NCI-H82 (cell line): ENCODE results near the gene CBLC.
"Not testable (repeated sequence)": the region's sequence is repeated elsewhere in the genome, so short reads cannot be mapped to it uniquely, and the experiment has no call there.

Source experiments
- DNase-seq: peaks from one replicate; lab custom pipeline; 2025; lab: John Stamatoyannopoulos, UW

CBLC gene

DNA sequence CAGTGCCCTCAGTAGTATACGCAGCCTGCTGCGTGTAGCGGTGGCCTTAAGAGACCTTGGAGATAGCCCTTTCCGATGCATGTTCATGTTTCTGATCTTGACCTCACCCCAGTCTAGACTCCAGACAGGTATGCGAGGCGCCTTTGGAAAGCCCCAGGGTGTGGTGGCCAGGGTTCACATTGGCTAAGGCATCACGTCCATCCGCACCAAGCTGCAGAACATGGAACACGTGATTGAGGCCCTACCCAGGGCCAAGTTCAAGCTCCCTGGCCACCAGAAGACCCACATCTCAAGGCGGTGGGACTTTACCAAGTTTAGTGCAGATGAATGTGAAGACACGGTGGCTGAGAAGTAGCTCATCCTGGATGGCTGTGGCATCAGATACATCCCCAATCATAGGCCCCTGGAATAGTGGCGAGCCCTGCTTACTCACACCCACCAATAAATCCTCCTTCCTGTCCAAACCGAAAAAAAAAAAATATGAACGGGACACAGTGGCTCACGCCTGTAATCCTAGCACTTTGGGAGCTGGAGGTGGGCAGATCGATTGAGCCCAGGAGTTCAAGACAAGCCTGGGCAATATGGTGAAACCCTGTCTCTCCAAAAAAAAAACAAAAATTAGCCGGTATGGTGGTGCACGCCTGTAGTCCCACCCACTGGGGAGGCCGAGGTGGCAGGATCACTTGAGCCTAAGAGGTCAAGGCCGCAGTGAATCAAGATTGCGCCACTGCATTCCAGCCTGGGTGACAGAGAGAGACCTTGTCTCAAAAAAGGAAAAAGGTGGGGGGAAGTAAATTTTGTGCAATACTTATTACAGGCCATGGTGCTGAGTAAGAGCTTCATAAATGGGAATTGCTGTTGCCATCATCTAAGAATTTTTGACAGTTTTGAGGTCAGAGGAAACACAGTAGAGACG is 12.4 kb upstream of the CBLC start:
- DNase-seq: no peak

- DNase-seq: no peak
Observed at GRCh38 chr19:44765949-44766335, 11.7 kb upstream of the CBLC start.

DNA sequence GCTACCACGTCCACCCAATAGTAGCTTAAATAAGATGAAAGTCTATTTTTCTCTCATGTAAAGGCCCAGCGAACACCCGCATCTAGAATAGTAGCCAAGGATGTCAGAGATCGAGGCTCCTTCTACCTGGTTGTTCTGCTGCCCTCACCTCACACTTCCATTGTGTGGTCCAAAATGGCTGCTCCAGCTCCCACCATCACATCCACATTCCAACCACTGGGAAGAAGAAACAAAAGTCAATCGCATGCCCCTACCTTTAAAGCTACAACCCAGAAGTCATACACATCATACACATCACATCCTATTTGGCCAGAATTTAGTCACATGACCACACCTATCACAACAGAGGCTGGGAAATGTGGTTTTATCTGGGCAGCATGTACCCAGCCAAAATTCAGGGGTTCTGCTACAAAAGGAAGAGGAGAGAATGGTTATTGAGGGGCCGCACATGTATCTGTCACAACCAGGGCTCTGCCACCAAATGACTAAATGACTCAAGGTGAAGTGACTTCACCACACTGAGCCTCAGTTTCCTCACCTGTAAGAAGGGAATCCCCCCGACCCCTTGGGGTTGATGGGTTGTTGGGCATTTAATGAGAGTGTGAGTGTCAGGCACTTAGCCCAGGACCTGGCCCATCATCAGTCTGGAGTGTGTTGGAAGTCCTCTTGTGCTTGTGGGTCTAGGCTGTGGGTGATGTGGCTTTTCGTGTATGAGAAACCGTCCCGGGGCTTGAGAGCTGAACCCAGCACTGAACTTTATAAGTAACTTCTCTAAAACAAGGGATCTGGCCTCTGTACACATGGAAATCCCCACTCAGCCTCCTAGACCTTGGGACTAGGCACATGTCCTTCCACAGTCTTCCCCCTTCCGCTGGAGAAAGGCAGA is 10.2 kb upstream of the CBLC start:
- no peak for DNase-seq

DNA sequence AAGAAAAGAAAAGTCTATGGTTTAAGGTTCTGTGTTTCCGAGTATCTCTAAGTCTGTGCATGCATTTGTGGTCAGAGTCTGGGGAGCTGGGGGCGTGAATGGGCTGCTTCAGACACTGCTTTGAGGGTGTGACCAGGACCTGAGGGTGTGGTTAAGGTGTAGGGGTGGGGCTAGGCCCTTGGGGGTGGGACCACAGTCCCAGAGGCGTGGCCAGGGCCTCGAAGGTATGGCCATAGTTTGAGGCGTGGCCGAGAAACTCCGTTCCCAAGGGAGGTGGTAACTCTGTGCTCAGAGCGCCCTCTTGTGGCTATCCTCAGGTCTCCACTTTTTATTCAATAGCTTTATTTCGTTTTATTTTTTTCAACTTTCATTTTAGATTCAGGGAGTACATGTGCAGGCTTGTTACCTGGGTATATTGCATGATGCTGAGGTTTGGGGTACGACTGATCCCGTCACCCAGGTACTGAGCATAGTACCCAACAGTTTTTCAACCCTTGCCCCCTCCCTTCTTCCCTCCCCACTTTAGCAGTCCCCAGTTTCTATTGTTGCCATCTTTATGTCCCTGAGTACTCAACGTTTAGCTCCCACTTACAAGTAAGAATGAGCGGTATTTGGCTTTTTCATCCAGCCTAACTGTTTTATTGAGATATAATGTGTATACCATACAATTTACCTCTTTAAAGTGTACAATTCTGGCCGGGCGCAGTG is 7.0 kb upstream of the CBLC start:
- DNase-seq: peak; percentile 98

- not testable (repeated sequence) for DNase-seq
Observed at GRCh38 chr19:44772144-44772543, 5.5 kb upstream of the CBLC start.

- no peak for DNase-seq
Observed at GRCh38 chr19:44772959-44773358, 4.7 kb upstream of the CBLC start.

GRCh38 chr19:44775676-44776240 is 1.9 kb upstream of the CBLC start:
- no peak for DNase-seq

DNA sequence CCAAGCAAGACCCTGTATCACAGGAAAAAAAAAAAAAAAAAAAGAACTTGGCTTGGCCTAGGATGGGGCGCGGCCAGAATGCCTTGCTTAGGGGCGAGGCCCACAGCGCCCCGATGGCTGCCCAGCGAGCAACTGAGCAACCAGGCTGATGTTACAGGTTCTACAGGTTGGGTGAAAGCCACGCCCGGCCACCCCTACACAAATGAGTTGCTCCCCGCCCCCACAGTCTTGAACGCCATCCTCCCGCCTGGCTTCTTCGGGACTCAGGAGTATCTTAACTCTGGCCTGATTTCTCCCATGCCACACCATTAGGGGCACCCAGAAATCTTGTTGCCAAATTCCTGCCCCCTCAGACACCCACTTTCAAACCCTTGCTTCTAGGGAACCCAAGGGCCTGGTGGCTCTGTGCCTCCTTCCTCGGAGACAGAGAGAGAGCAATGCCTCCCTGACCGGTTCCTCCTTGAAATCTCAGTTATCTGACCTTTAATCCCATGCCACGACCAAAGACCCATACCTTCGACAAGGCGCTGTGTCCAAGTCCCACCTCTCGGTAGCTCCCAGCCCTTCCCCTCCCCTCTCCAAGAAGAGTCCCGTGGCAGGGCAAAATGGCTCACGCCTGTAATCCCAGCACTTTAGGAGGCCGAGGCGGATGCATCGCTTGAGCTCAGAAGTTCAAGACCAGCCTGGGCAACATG is 1.1 kb upstream of the CBLC start:
- no peak for DNase-seq

- DNase-seq: no peak
Observed at GRCh38 chr19:44779150-44779549, 1.5 kb downstream of the CBLC start.

DNA sequence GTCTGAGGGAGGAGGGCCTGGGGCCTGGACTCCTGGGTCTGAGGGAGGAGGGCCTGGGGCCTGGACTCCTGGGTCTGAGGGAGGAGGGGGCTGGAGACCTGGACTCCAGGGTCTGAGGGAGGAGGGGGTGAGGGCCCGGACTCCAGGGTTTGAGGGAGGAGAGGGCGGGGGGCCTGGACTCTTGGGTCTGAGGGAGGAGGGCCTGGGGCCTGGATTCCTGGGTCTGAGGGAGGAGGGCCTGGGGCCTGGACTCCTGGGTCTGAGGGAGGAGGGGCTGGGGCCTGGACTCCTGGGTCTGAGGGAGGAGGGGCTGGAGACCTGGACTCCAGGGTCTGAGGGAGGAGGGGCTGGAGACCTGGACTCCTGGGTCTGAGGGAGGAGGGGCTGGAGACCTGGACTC is 4.0 kb downstream of the CBLC start:
- DNase-seq: not testable (repeated sequence)

DNA sequence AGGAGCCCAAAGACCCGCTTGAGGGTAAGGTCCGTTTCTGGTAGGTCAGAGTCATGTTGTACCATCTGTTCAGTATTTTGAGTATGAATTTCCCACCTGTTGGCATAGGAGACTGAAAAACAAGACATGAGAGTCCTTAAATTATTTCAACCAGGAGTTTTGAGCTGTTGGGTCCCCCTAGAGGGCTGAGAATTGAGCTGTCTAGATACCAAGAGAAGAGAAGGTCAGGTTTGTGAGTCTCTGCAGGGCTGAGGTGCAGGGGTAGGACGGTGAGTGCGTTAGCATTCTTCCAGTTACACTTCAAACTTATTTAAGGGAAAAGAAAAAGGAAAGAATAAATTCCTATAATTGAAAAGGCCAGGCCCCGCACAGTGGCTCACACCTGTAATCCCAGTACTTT is 5.0 kb downstream of the CBLC start:
- no peak for DNase-seq

GRCh38 chr19:44783545-44783944 is 5.9 kb downstream of the CBLC start:
- DNase-seq: no peak

DNA sequence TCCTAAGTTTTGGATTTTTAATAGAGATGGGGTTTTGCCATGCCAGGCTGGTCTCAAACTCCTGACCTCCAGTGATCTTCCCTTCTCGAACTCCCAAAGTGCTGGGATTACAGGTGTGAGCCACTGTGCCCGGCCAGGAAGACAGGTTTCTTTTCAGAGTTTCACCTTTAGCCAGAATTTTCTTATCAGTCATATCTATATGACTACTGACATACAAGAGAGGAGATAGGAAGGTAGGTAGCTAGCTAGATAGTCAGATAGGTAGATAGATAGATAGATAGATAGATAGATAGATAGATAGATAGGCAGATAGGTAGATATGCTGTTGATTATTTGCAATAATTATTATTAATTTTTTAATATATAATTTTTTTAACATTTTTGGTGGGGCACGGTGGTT is 7.6 kb downstream of the CBLC start:
- no peak for DNase-seq

DNA sequence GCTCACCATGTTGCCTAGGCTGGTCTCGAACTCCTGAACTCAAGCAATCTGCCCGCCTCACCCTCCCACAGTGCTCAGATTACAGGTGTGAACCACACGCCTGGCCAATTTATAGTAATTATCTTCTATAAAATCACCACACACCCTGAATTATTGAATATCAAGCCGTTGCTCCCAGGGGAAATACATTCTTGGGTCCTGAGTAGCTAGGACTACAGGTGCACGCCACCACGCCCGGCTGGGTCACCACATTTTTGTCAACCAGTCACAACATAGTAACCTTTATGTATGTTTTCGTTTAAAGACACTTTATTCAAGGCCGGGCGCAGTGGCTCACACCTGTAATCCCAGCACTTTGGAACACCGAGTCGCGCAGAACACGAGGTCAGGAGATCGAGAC is 8.3 kb downstream of the CBLC start:
- DNase-seq: no peak

- DNase-seq: no peak
Observed at GRCh38 chr19:44788971-44789370, 11.3 kb downstream of the CBLC start.

DNA sequence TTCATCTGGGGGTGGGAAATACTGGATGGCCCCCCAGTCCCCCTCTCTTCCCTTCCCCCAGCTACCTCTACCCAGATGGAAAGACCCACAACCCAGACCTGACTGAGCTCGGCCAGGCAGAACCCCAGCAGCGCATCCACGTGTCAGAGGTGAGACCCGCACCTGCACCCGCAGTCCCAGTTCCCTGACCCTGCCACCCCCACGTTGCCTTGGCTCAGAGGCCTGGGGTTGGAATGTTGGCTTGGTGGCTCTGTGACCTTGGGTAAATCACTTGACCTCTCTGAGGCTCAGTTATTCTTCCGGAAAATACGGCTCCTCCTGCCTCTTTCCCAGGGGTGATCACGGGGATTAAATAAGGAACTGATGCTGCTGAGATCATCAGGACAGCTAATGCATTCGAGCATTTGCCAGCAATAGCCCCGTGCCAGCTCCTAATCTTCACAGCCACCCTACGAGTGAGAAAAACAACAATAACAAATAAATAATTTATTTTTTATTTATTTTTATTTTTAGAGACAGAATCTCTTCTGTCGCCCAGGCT is 12.3 kb downstream of the CBLC start:
- DNase-seq: no peak

DNA sequence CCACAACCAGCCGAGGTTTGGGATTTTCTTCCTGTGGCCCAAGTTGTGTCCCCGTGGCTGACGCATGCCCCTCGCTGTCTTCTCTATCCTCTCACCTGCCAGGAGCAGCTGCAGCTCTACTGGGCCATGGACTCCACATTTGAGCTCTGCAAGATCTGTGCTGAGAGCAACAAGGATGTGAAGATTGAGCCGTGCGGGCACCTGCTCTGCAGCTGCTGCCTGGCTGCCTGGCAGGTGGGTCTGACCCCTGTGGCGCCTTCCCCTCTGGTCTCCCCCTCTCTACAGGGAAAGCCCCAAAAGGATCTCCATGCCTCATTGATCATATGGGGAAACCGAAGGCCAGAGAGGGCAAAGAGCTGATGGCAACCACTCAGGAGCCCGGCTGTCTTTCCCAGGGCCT is 14.6 kb downstream of the CBLC start:
- DNase-seq: no peak

DNA sequence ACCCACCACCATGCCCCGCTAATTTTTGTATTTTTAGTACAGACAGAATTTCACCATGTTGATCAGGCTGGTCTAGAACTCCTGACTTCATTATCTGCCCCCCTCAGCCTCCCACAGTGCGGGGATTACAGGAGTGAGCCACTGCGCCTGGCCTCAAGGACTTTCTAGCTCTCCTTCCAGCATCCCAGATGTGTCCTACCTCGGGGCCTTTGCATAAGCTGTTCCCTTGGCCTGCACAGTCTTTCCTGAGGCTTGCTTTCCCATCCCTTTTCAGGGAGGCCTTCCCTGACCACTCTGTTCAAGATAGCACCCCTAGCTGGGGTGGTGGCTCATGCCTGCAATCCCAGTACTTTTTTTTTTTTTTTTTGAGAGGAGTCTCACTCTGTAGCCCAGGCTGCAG is 16.9 kb downstream of the CBLC start:
- DNase-seq: no peak

GRCh38 chr19:44795398-44795987 is 17.8 kb downstream of the CBLC start:
- no peak for DNase-seq

DNA sequence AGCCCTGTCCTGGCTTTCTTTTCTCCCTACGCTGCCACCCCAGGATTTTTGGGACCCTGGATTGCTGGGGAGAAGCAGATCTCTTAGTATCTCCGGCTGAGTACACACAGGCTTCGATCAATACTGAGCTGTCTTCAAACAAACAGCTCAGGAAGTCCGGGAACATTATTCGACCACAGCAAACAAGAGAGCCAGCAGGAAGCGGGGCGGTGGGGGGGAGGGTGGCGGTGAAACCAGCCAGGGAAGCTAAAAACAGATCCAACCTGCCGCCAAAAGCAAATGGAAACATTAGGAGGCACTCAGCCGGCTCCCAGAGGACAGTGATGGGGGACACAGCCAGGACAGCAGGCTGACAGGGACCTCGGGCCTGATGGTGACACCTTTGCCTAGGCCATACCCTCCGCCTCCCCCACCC is 19.0 kb downstream of the CBLC start:
- no peak for DNase-seq
